ENCODE data around the gene EED.
A peak's percentile ranks its signal among the peaks of the same experiment; 100 is the strongest.
"Not testable (repeated sequence)": the region's sequence is repeated elsewhere in the genome, so short reads cannot be mapped to it uniquely, and the experiment has no call there.

Gene EED

DNA sequence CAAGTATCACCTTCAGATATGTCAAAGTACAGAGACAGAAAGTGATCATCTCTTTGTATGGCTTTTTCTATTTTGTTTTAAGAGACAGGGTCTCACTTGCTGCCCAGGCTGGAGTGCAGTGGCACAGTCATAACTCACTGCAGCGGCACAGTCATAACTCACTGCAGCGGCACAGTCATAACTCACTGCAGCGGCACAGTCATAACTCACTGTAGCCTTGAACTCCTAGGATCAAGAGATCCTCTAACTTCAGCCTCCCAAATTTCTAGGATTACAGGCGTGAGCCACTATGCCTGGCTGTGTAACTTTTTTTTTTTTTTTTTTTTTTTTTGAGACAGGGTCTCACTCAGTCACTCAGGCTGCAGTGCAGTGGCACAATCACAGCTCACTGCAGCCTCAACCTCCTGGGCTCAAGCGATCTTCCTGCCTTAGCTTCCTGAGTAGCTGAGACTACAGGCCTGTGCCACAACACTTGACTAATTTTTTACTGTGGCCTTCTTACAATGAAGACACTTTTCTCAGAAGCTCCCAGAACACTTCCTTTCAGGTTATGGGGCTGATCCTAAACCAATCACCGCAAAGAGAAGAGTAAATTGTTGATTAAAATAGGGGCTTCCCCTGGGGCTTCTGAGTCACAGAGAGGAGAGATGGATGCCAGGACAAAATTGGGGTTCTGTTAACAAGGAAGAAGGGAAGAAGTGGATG is 48.5 kb downstream of the EED start:
- DNase-seq (ENCODE audit: low spot score), result no peak

DNA sequence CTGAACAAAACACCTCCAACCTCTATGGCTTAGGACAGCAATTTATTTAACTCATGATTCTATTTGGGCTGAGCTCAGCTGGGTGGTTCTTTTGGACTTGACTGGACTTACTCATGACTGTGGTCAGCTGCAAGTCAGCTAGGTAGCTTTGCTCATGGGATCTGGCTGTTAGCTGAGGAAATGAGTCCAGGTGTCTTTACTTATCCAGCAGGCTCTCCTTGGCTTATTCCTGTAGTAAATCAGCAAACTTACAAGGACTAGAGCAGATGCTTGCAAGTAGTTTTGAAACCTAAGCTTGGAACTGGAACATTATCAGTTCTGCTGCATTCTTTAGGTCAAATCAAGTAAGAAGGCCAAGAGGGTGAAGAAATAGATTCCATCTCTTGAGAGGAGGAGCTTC is 49.5 kb downstream of the EED start:
- DNase-seq (ENCODE audit: low spot score), result no peak

DNA sequence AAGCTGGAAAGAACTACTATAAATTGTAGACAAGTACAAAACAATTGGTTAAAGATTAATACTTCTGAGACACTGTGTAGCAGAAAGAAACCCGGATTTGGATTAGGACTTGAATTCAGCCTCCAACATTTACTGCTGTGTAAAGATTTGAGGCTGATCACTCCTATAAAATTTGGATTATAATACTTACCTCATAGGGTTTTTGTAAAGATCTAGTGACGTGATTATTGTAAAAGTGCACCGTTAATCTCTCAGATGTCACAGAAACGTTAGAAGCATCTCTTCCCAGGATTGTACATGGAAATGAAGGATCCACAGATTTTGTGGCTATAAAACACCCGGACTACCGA is 57.2 kb downstream of the EED start:
- no peak for DNase-seq (ENCODE audit: low spot score)

- DNase-seq (ENCODE audit: low spot score), result peak; percentile 90
Observed at GRCh38 chr11:86302092-86302793, 57.7 kb downstream of the EED start, which contains the start of gene HIKESHI. HIKESHI (plus strand) TSS chr11:86302240; CDS start chr11:86302449, 209 bp downstream.

DNA sequence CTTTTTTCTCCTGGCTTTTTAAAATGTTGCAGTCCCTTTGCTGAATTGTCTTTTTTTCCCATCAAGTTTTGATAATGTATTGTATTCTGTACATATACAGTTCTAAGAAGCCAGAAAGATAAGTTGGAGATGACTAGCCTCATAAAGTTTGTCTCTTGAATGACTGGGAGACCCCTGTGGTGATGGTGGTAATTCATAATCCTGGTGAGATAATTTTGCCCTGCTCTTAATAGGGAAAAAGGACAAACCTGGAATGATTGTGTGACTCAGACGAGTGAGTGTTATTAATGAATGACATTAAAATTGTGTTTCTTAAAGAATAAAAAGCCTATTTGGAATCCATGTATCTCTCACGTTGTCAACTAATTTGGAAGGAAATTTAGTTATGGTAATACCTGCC is 58.7 kb downstream of the EED start:
- DNase-seq (ENCODE audit: low spot score), result peak; percentile 20

- DNase-seq (ENCODE audit: low spot score), result not testable (repeated sequence)
Observed at GRCh38 chr11:86308710-86309109, 64.2 kb downstream of the EED start.

DNA sequence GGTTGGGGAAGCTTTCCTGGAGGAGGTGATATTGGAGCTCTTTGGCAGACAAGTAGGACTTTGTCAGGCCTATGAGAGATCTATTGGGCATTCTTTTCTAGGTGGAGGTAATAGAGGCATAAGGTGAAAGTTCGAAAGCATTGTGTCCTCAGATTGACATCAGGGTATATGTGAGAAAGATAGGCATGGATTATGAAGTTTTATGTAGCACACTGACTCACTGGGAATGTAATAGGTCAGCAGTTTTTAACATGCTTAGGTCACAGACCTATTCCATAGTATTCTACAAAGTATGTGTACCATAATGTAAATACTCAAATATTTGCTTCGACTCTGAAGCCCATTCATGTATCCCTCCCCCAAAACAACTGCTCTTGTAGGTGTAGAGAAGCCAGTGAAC is 69.2 kb downstream of the EED start:
- DNase-seq (ENCODE audit: low spot score), result no peak

GRCh38 chr11:86314636-86315035 is 70.1 kb downstream of the EED start:
- DNase-seq (ENCODE audit: low spot score), result no peak
